HFFc6 (cell line): ENCODE data around the gene A4GNT. TPM values are rescaled to one million over a fixed set of nuclear protein-coding genes. Genes with fewer than 3 reads are reported as not detected.

Source experiments
- DNase-seq: peaks from one replicate; pipeline ENCODE4 v3.0.0-alpha.2; 2018
- H3K27ac Mint-ChIP-seq: 2 replicates; pipeline ENCODE4 v1.8.0; 2020; ENCODE audit warnings: mild to moderate bottlenecking, mixed read lengths
- H3K27me3 Mint-ChIP-seq: 2 replicates; pipeline ENCODE4 v1.8.0; 2021; ENCODE audit warnings: mild to moderate bottlenecking, moderate library complexity, mixed read lengths; ENCODE audit not compliant: insufficient read depth
- H3K36me3 Mint-ChIP-seq: 2 replicates; pipeline ENCODE4 v1.8.0; 2021; ENCODE audit warnings: low read depth, mixed read lengths
- H3K4me1 Mint-ChIP-seq: 2 replicates; pipeline ENCODE4 v1.8.0; 2020; ENCODE audit warnings: low read depth, mixed read lengths
- H3K4me3 Mint-ChIP-seq: 2 replicates; pipeline ENCODE4 v1.8.0; 2020; ENCODE audit warnings: mild to moderate bottlenecking, moderate library complexity, mixed read lengths
- H3K9me3 Mint-ChIP-seq: 2 replicates; pipeline ENCODE4 v1.8.0; 2020; ENCODE audit warnings: mild to moderate bottlenecking, mixed read lengths
- CTCF ChIP-seq: fragments of 200-600 bp; sonication (generic); IDR thresholded peaks from 2 replicates; pipeline ENCODE4 v1.5.0; 2021; ENCODE audit warnings: antibody characterized with exemption, mild to moderate bottlenecking
- total RNA-seq, 6 experiments: library from RNA; stranded (reverse); fragmentation: NEBNext Ultra II Directional; extraction: Animal tissue kit (Norgen Biotek cat#: 25700); gene quantifications; 2 replicates in 1 of 6; 3 replicates in 5 of 6; pipeline ENCODE4 v1.2.3, GENCODE V29; 2021

The A4GNT gene
- total RNA-seq, 6 experiments from 2014 or later = not detected

GRCh38 chr3:138127636-138128365 lies 4.4 kb downstream of the A4GNT start:
- DNase-seq = no peak
- Mint-ChIP-seq H3K9me3 (no peaks in the 10 kb centered on the region), H3K4me3 (no peak overlapping the region), H3K27me3 (peaks cover 3% of the 10 kb centered on the region), H3K27ac (no peak overlapping the region), H3K36me3 (no peaks in the 10 kb centered on the region; the same call in 1 of the 2 replicates), H3K4me1 (peaks cover 26% of the 10 kb centered on the region)
- TF ChIP-seq CTCF = no peak

- TF ChIP-seq CTCF = no peak
- Mint-ChIP-seq H3K36me3 (no peaks in the 10 kb centered on the region; the same call in 1 of the 2 replicates), H3K27ac (peak overlapping the region; percentile 38), H3K9me3 (no peaks in the 10 kb centered on the region), H3K4me1 (peaks cover 26% of the 10 kb centered on the region), H3K27me3 (peaks cover 1% of the 10 kb centered on the region; the same call in 1 of the 2 replicates), H3K4me3 (peak overlapping the region; percentile 2)
- DNase-seq = peak; percentile 13
These were observed 6.5 kb downstream of the A4GNT start for GRCh38 chr3:138125548-138126221.

GRCh38 chr3:138124706-138125355 lies 7.4 kb downstream of the A4GNT start:
- Mint-ChIP-seq H3K36me3 (no peaks in the 10 kb centered on the region; the same call in 1 of the 2 replicates), H3K4me1 (peaks cover 26% of the 10 kb centered on the region), H3K9me3 (no peaks in the 10 kb centered on the region), H3K27me3 (peaks cover under 1% of the 10 kb centered on the region; the same call in 1 of the 2 replicates), H3K27ac (peak overlapping the region; percentile 38), H3K4me3 (peak overlapping the region; percentile 2)
- no peak for TF ChIP-seq CTCF
- DNase-seq = peak; percentile 42

- no peak overlapping the region for H3K27ac Mint-ChIP-seq
- no peaks in the 10 kb centered on the region; the same call in 1 of the 2 replicates for H3K36me3 Mint-ChIP-seq
- H3K27me3 Mint-ChIP-seq = peaks cover 2% of the 10 kb centered on the region; the same call in 1 of the 2 replicates
- peaks cover 27% of the 10 kb centered on the region for H3K4me1 Mint-ChIP-seq
- no peak for TF ChIP-seq CTCF
- H3K4me3 Mint-ChIP-seq = no peak overlapping the region
- H3K9me3 Mint-ChIP-seq = no peaks in the 10 kb centered on the region
- no peak for DNase-seq
These were observed 8.0 kb downstream of the A4GNT start for GRCh38 chr3:138124188-138124587.

GRCh38 chr3:138119423-138119766 lies 12.8 kb downstream of the A4GNT start:
- DNase-seq = no peak
- H3K27me3 Mint-ChIP-seq = peaks cover 2% of the 10 kb centered on the region; the same call in 1 of the 2 replicates
- no peaks in the 10 kb centered on the region; the same call in 1 of the 2 replicates for H3K36me3 Mint-ChIP-seq
- H3K4me3 Mint-ChIP-seq = peak overlapping the region; percentile 31; the same call in 1 of the 2 replicates
- H3K4me1 Mint-ChIP-seq = peaks cover 29% of the 10 kb centered on the region
- no peak for TF ChIP-seq CTCF
- no peaks in the 10 kb centered on the region for H3K9me3 Mint-ChIP-seq
- no peak overlapping the region for H3K27ac Mint-ChIP-seq
